Ishikawa (cell line): Measurements from ENCODE around the gene ELFN1.

Source experiments
- CEBPB ChIP-seq: IDR thresholded peaks from 2 replicates; pipeline ENCODE4 v1.6.1; 2012
- CREB1 ChIP-seq: IDR thresholded peaks from 2 replicates; pipeline ENCODE4 v1.6.1; 2012; ENCODE audit warnings: low read depth
- EGR1 ChIP-seq: IDR thresholded peaks from 2 replicates; pipeline ENCODE4 v1.6.1; 2012
- EP300 ChIP-seq: IDR thresholded peaks from 2 replicates; pipeline ENCODE4 v1.6.1; 2012; ENCODE audit warnings: borderline replicate concordance
- FOXM1 ChIP-seq: IDR thresholded peaks from 2 replicates; pipeline ENCODE4 v1.6.1; 2012; ENCODE audit warnings: low read depth, borderline replicate concordance
- NFIC ChIP-seq: IDR thresholded peaks from 2 replicates; pipeline ENCODE4 v1.6.1; 2012
- RAD21 ChIP-seq: IDR thresholded peaks from 2 replicates; pipeline ENCODE4 v1.6.1; 2012; ENCODE audit warnings: low read depth
- REST ChIP-seq: IDR thresholded peaks from 2 replicates; pipeline ENCODE4 v1.6.1; 2012; ENCODE audit warnings: low read depth, mild to moderate bottlenecking
- TAF1 ChIP-seq: IDR thresholded peaks from 2 replicates; pipeline ENCODE4 v1.6.1; 2012; ENCODE audit warnings: low read depth, mild to moderate bottlenecking
- TCF12 ChIP-seq: IDR thresholded peaks from 2 replicates; pipeline ENCODE4 v1.6.1; 2012; ENCODE audit warnings: low read depth
- TEAD4 ChIP-seq: IDR thresholded peaks from 2 replicates; pipeline ENCODE4 v1.6.1; 2012
- USF1 ChIP-seq: IDR thresholded peaks from 2 replicates; pipeline ENCODE4 v1.6.1; 2012
- YY1 ChIP-seq: IDR thresholded peaks from 2 replicates; pipeline ENCODE4 v1.6.1; 2012; ENCODE audit warnings: low read depth
- ZBTB7A ChIP-seq: IDR thresholded peaks from 2 replicates; pipeline ENCODE4 v1.6.1; 2012; ENCODE audit warnings: low read depth
- TF ChIP-seq, protein P1 (sequence below): IDR thresholded peaks from 2 replicates; pipeline ENCODE4 v1.6.1; 2012

ELFN1 gene

DNA sequence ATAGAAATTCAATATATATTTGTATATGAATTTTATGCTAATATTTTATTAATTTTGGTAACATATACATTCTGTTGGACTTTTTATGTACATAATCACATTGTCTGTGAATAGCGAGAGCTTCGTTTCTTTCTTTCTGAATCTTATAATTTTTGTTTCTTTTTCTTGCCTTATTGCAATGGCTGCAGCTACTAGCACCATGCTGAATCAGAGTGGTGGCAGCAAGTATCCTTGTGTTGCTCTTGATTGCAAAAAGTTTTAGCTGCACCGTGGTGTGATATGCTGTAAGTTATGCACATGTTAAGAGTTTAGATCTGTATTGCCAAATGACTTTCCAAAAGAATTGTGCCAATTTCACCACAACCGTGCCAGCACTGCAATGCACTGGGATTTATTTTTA lies 32.6 kb downstream of the ELFN1 start:
- no peak for TF ChIP-seq NFIC
- TF ChIP-seq EGR1, result no peak
- no peak for TF ChIP-seq EP300
- TF ChIP-seq FOXM1, result no peak
- no peak for TF ChIP-seq TCF12

- TF ChIP-seq, protein P1, sequence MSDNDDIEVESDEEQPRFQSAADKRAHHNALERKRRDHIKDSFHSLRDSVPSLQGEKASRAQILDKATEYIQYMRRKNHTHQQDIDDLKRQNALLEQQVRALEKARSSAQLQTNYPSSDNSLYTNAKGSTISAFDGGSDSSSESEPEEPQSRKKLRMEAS, result no peak
- TF ChIP-seq USF1 (no peak), YY1 (no peak), CREB1 (no peak), ZBTB7A (no peak), EP300 (no peak), NFIC (no peak), TCF12 (no peak), REST (no peak)
Observed at GRCh38 chr7:1703441-1703840, 33.4 kb downstream of the ELFN1 start.

DNA sequence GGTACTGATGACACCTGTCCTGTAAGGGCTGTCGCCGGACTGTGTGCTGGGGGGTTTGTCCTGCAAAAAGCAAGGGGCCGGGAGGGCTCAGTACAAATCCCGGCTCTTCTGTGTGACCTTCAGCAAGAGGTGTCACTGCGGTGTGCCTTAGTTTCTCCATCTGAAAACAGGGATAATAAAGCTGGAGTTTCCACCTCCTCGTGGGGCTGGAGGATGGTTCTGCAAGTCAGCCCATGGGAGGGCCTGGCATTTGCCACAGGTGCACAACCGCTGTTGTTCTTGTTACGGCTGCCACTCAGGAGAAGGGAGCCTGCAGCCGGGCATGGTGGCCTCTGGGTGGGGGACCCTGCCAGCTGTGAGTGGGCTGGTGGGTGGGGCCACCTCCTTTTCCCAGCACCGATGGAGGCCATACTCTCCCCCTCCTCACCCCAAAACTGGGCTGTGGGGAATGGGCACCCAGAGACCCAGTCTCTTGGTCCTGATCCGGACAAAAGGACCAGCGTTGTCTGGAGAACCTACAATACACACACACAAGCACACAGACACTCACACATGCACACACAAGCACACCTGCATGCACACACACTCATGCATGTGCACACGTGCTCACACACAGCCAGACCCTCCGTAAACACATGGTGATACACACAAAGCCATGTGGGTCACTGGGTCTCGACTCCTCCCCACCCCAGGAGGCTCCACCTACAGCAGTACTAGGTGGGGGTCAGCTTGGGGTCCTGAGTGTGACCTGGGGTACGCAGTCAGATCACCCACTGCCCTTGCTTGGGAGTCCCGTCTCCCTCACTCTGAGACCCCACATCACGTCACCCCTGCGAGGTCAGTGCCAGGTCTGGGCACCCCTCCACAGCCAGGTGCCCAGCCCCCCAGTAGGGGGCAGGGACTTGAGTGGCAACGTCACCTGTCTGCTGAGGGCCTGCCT lies 34.1 kb downstream of the ELFN1 start:
- TF ChIP-seq, protein P1, result no peak
- no peak for TF ChIP-seq RAD21
- TF ChIP-seq REST, result no peak
- no peak for TF ChIP-seq CREB1
- no peak for TF ChIP-seq NFIC
- no peak for TF ChIP-seq USF1
- no peak for TF ChIP-seq TEAD4
- TF ChIP-seq CEBPB, result no peak
- TF ChIP-seq YY1, result no peak
- no peak for TF ChIP-seq FOXM1
- TF ChIP-seq EP300, result no peak
- TF ChIP-seq TAF1, result no peak
- no peak for TF ChIP-seq ZBTB7A
- TF ChIP-seq TCF12, result no peak
- TF ChIP-seq EGR1, result no peak

DNA sequence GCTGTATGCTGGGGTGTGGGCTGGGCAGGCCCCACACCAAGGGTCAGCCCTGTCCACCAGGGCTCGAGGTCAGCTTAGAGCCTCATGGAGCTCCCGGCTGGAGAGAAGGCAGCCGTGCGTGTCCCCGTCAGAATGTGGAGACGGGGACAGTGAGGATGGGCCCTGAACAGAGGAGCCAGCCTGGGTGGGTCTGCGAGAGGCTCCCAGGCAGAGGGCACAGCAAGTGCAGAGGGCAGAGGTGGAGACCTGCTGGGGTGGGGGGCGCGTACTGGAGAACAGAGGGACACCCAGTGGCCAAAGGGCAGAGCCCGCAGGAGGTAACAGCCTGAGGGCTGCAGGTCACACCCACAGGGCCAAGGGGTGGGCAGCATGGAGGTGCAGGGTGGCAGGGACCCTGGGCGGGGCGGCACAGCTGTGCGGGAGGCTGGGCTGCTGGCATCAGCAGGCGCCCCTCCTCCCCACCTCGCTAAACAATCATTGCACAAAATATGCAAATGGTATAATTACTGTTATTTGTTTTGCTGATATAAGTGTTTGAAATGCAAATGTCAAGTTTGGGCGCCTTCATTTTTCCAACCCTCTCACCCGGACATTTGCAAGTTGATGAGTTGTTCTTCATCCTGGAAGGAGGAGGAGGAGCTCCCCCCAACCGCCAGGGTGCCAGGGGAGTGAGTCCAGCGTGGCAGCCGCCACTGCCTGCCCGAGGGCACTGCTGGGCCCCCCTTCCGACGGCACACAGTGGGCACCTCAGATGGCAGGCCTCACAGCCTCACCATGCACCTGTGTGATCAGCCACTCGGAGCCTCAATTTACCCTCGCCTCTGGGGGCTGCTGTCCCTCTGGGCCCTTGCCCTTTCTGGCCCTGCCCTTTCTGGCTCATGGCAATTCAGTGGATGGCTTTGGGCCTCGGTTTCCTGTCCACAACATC lies 35.0 kb downstream of the ELFN1 start:
- TF ChIP-seq EP300 (no peak), ZBTB7A (no peak)

GRCh38 chr7:1705856-1706255 lies 35.8 kb downstream of the ELFN1 start:
- no peak for TF ChIP-seq REST
- no peak for TF ChIP-seq TAF1
- no peak for TF ChIP-seq ZBTB7A
- TF ChIP-seq TCF12, result no peak
- TF ChIP-seq, protein P1, result no peak
- no peak for TF ChIP-seq FOXM1
- no peak for TF ChIP-seq EGR1
- no peak for TF ChIP-seq NFIC
- no peak for TF ChIP-seq CEBPB
- TF ChIP-seq USF1, result no peak
- TF ChIP-seq RAD21, result no peak
- TF ChIP-seq YY1, result no peak
- TF ChIP-seq CREB1, result no peak
